Keratinocyte (primary cell): ENCODE measurements around the gene PGA3. TPM values are rescaled to one million over a fixed set of nuclear protein-coding genes. Genes with fewer than 3 reads are reported as not detected.

Experiments
- DNase-seq: peaks from one replicate; pipeline ENCODE4 v3.0.0-alpha.2; 2011; ENCODE audit warnings: low read depth, missing footprints, low spot score
- FAIRE-seq: peaks from 2 replicates; lab custom pipeline; 2011; peaks lifted over from hg19 to GRCh38; lab: Jason Lieb, UNC
- H2AFZ ChIP-seq: 2 replicates; pipeline ENCODE4 v1.6.0; 2012; ENCODE audit warnings: low read length, control low read depth, inconsistent platforms; ENCODE audit not compliant: control insufficient read depth
- H3K27ac ChIP-seq: 2 replicates; pipeline ENCODE4 v1.5.1; 2011; ENCODE audit warnings: low read length; ENCODE audit not compliant: control insufficient read depth, insufficient read depth
- H3K27me3 ChIP-seq: 3 replicates; pipeline ENCODE4 v1.6.0; 2011; ENCODE audit warnings: low read length; ENCODE audit not compliant: control insufficient read depth, insufficient read depth; ENCODE audit errors: extremely low read depth
- H3K36me3 ChIP-seq, 2 experiments: 2 replicates in 1 of 2; 3 replicates in 1 of 2; pipeline ENCODE4 v1.5.1; 2011; ENCODE audit warnings: low read length in 2 of 2, mild to moderate bottlenecking in 1 of 2; ENCODE audit not compliant: control insufficient read depth in 2 of 2, insufficient read depth in 2 of 2; ENCODE audit errors: extremely low read depth in 1 of 2
- H3K4me1 ChIP-seq: 3 replicates; pipeline ENCODE4 v1.5.1; 2011; ENCODE audit warnings: low read length; ENCODE audit not compliant: control insufficient read depth, insufficient read depth; ENCODE audit errors: extremely low read depth
- H3K4me2 ChIP-seq: 3 replicates; pipeline ENCODE4 v1.6.0; 2011; ENCODE audit warnings: low read depth, low read length; ENCODE audit not compliant: control insufficient read depth, insufficient read depth; ENCODE audit errors: extremely low read depth
- H3K4me3 ChIP-seq, 3 experiments: fragments of 200-600 bp in 1 of 3; sonication (generic) in 1 of 3; 2 replicates in 2 of 3; 3 replicates in 1 of 3; pipeline ENCODE4 v1.5.1; 2011 to 2016; ENCODE audit warnings: low read length in 3 of 3, mild to moderate bottlenecking in 3 of 3, control low read depth in 2 of 3, inconsistent platforms in 1 of 3, low read depth in 1 of 3, mixed read lengths in 1 of 3, mixed run types in 1 of 3, moderate library complexity in 1 of 3; ENCODE audit not compliant: control insufficient read depth in 2 of 3, insufficient read depth in 2 of 3; ENCODE audit errors: extremely low read depth in 1 of 3
- H3K79me2 ChIP-seq: 2 replicates; pipeline ENCODE4 v1.6.0; 2012; ENCODE audit warnings: low read length; ENCODE audit not compliant: control insufficient read depth, insufficient read depth
- H3K9ac ChIP-seq: 3 replicates; pipeline ENCODE4 v1.6.0; 2011; ENCODE audit warnings: low read length; ENCODE audit not compliant: control insufficient read depth, insufficient read depth; ENCODE audit errors: extremely low read depth
- H3K9me1 ChIP-seq: 3 replicates; pipeline ENCODE4 v1.6.0; 2011; ENCODE audit warnings: low read length; ENCODE audit not compliant: control insufficient read depth, insufficient read depth; ENCODE audit errors: extremely low read depth
- H3K9me3 ChIP-seq: 2 replicates; pipeline ENCODE4 v1.5.1; 2012; ENCODE audit warnings: low read depth, low read length; ENCODE audit not compliant: control insufficient read depth
- H4K20me1 ChIP-seq: 3 replicates; pipeline ENCODE4 v1.6.0; 2011; ENCODE audit warnings: low read length; ENCODE audit not compliant: control insufficient read depth, insufficient read depth; ENCODE audit errors: extremely low read depth
- EZH2 ChIP-seq: IDR thresholded peaks from one replicate; pipeline ENCODE4 v1.6.1; 2012; ENCODE audit warnings: inconsistent platforms, mild to moderate bottlenecking, low read length, moderate library complexity
- dilution Hi-C: fragments of 300-500 bp; cut with MboI; formaldehyde crosslinking; loops from one replicate; pipeline ENCODE4 v1.7.0; 2020; ENCODE audit warnings: low sequenced_read_pairs; ENCODE audit not compliant: extremely low pct_ligation_motif_present
- polyA plus RNA-seq, 5 experiments: library from polyadenylated mRNA; depleted of rRNA in 3 of 5; stranded (reverse) in 3 of 5; stranded (forward) in 1 of 5; unstranded in 1 of 5; fragments of >200 nt; gene quantifications; 1 replicate in 1 of 5; 2 replicates in 3 of 5; 3 replicates in 1 of 5; pipeline versions ENCODE4 v1.2.1 to v1.2.3, GENCODE V29; 2011 to 2012; ENCODE audit warnings: missing spikeins in 2 of 5, low read depth in 1 of 5, low replicate concordance in 1 of 5
- TF ChIP-seq, protein P1 (sequence below), 3 experiments: IDR thresholded peaks in 1 of 3; conservative IDR thresholded peaks in 1 of 3; optimal IDR thresholded peaks in 1 of 3; 2 replicates in 2 of 3; 3 replicates in 1 of 3; pipeline versions ENCODE3 to v1.5.1; 2011; ENCODE audit warnings: low read length in 3 of 3, mild to moderate bottlenecking in 3 of 3, moderate library complexity in 2 of 3, control low read depth in 1 of 3, inconsistent platforms in 1 of 3; ENCODE audit not compliant: insufficient read depth in 2 of 3; ENCODE audit errors: extremely low read depth in 1 of 3

PGA3 gene
- polyA plus RNA-seq, 1 donor (not counting 4 experiments of a cell fraction or from before 2014, with no cell fraction given), result not detected

GRCh38 chr11:61168042-61168688 lies 35.1 kb upstream of the PGA3 start:
- H3K36me3 ChIP-seq, result no peaks in the 10 kb centered on the region
- no peaks in the 10 kb centered on the region for H3K9me3 ChIP-seq
- no peaks in the 10 kb centered on the region for H3K9me1 ChIP-seq
- H3K9ac ChIP-seq, result no peak overlapping the region
- dilution Hi-C loops, result no loop called here
- no peak for DNase-seq
- no peak overlapping the region for H3K4me3 ChIP-seq
- H3K79me2 ChIP-seq, result no peaks in the 10 kb centered on the region
- no peak overlapping the region for H3K4me2 ChIP-seq
- H4K20me1 ChIP-seq, result no peaks in the 10 kb centered on the region
- no peak overlapping the region for H2AFZ ChIP-seq
- H3K4me1 ChIP-seq, result no peaks in the 10 kb centered on the region
- TF ChIP-seq, protein P1, sequence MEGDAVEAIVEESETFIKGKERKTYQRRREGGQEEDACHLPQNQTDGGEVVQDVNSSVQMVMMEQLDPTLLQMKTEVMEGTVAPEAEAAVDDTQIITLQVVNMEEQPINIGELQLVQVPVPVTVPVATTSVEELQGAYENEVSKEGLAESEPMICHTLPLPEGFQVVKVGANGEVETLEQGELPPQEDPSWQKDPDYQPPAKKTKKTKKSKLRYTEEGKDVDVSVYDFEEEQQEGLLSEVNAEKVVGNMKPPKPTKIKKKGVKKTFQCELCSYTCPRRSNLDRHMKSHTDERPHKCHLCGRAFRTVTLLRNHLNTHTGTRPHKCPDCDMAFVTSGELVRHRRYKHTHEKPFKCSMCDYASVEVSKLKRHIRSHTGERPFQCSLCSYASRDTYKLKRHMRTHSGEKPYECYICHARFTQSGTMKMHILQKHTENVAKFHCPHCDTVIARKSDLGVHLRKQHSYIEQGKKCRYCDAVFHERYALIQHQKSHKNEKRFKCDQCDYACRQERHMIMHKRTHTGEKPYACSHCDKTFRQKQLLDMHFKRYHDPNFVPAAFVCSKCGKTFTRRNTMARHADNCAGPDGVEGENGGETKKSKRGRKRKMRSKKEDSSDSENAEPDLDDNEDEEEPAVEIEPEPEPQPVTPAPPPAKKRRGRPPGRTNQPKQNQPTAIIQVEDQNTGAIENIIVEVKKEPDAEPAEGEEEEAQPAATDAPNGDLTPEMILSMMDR (optimal IDR thresholded peaks at IDR 0.05 in 1 of 3, IDR thresholded peaks at IDR 0.05 in 1 of 3, conservative IDR thresholded peaks at IDR 0.05 in 1 of 3; ENCODE audit: extremely low read depth in 1 of 3, insufficient read depth in 2 of 3, low read length in 3 of 3), result no peak
- TF ChIP-seq EZH2, result no peak
- H3K27ac ChIP-seq, result no peak overlapping the region
- peaks cover 3% of the 10 kb centered on the region for H3K27me3 ChIP-seq
- FAIRE-seq, result no peak

DNA sequence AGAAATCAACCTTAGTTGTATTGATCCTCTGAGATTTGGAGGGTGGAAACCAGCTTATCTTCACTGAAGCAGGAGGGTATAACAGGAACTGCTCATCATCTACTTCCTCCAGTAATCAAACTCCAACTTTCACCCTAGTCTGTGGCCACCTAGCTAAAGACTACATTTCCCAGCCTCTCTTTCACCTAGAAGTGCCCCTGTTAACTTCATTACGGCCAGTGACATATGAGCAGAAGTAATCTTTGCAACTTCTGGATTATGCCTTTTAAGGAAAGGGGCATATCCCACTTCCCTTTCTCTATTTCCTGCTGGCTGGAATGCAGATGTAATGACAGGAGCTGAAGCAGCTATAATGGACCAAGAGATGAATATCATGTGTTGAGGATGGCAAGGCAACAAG lies 34.5 kb upstream of the PGA3 start:
- no peak for DNase-seq
- H3K27me3 ChIP-seq, result peaks cover 4% of the 10 kb centered on the region
- H3K9me3 ChIP-seq, result no peaks in the 10 kb centered on the region
- H3K27ac ChIP-seq, result no peak overlapping the region
- H2AFZ ChIP-seq, result no peak overlapping the region
- dilution Hi-C loops, result no loop called here
- H3K4me3 ChIP-seq, result no peak overlapping the region
- no peak overlapping the region for H3K4me2 ChIP-seq
- FAIRE-seq, result no peak
- TF ChIP-seq, protein P1 (optimal IDR thresholded peaks at IDR 0.05 in 1 of 3, IDR thresholded peaks at IDR 0.05 in 1 of 3, conservative IDR thresholded peaks at IDR 0.05 in 1 of 3; ENCODE audit: extremely low read depth in 1 of 3, insufficient read depth in 2 of 3, low read length in 3 of 3), result no peak
- TF ChIP-seq EZH2, result no peak
- H4K20me1 ChIP-seq, result no peaks in the 10 kb centered on the region
- H3K36me3 ChIP-seq, result no peaks in the 10 kb centered on the region
- no peaks in the 10 kb centered on the region for H3K9me1 ChIP-seq
- H3K9ac ChIP-seq, result no peak overlapping the region
- no peaks in the 10 kb centered on the region for H3K4me1 ChIP-seq
- H3K79me2 ChIP-seq, result no peaks in the 10 kb centered on the region
